Muscle of arm (tissue), 12 donors: ENCODE measurements around the gene KCNQ5. TPM values are rescaled to one million over a fixed set of nuclear protein-coding genes. Genes with fewer than 3 reads are reported as not detected.
"Not testable (repeated sequence)": the region's sequence is repeated elsewhere in the genome, so short reads cannot be mapped to it uniquely, and the experiment has no call there.

ENCODE experiments used
- DNase-seq: peaks from one replicate; pipeline ENCODE4 v3.0.0-alpha.2; 2013
- polyA plus RNA-seq, 12 donors: library from polyadenylated mRNA; unstranded; fragments of 120-200 nt; gene quantifications; one replicate each; pipeline ENCODE4 v1.2.1, GENCODE V29; 2013; ENCODE audit not compliant: insufficient read length in 12 of 12

KCNQ5 gene
- polyA plus RNA-seq, 12 donors = 0.36 to 2.4 (median 1.3) TPM; not detected in 1

DNA sequence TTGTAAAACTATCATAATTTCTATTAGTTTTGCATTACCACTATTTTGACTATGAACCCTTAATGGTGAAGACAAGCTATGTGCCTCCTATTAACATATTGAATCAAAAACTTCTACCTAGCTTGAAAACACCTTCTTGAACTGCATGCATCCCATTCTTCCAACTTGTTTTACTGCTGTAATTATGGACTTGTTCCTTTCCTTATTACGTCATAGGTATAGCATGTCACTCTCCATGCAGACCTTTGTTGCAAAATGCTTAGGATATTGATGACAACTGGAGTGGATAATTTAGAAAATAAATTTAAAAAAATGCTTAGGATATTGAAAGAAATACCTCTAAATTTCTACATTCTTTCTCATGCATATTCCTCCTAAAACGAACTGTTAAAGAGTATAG lies 219.3 kb downstream of the KCNQ5 start:
- DNase-seq = no peak

- DNase-seq = no peak
Observed at GRCh38 chr6:72842140-72842539, 220.3 kb downstream of the KCNQ5 start.

GRCh38 chr6:72844614-72845013 lies 222.8 kb downstream of the KCNQ5 start:
- DNase-seq = no peak

DNA sequence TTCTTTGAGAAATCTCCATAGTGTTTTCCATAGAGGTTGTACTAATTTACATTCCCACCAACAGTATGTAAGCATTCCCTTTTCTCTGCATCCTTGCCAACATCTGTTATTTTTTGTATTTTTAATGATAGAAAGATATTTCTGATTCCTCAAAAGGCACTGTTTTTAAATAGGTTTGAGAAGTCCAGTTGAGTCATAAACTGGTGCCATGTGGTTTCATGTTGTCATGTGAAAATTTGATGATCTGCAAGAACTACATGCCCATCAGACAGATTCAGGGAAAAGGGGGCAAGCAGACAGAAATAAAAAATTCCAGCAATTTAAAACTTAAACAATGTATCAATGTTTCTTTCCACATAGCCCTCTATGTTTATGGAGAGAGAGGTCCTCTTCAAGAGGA lies 227.5 kb downstream of the KCNQ5 start:
- DNase-seq = no peak

GRCh38 chr6:72850040-72850439 lies 228.2 kb downstream of the KCNQ5 start:
- no peak for DNase-seq

DNA sequence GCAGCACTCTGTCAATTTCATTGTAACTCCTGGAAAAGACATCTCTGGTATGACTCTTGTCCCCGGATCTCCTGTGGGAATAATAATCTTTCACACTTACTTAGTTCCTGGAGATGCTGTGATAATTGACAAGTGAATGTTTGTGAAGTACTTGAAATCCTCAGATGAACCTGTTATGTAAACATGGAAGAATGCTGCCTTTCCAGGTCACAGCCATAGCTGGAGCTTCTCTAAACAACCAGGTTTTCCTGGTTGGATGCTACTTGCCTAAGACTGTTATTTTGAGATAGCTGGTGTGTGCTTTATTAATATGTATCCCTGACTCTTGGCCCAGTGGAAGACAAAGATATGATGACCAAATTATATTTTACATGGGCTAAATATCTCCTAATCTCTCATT lies 228.6 kb downstream of the KCNQ5 start:
- DNase-seq = no peak

GRCh38 chr6:72855471-72855870 lies 233.6 kb downstream of the KCNQ5 start:
- DNase-seq = no peak

DNA sequence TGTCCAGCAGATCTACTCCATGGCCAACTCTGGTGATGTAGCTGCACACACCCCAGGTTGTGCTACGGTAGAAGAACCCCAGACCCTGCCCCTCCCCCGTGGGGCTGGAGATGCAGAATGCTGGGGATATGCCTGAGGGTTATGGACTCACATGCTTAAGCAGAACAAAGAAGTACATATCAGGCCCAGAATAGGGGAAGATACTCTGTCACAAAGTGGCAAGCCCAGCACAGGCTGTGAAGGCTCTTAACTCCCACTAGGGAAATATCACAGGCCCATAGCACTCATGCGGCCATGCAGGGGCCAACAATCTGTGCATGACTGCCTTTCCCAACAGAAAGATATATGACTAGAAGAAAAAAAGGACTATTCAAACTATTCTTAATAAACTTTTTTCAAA lies 234.9 kb downstream of the KCNQ5 start:
- no peak for DNase-seq

DNA sequence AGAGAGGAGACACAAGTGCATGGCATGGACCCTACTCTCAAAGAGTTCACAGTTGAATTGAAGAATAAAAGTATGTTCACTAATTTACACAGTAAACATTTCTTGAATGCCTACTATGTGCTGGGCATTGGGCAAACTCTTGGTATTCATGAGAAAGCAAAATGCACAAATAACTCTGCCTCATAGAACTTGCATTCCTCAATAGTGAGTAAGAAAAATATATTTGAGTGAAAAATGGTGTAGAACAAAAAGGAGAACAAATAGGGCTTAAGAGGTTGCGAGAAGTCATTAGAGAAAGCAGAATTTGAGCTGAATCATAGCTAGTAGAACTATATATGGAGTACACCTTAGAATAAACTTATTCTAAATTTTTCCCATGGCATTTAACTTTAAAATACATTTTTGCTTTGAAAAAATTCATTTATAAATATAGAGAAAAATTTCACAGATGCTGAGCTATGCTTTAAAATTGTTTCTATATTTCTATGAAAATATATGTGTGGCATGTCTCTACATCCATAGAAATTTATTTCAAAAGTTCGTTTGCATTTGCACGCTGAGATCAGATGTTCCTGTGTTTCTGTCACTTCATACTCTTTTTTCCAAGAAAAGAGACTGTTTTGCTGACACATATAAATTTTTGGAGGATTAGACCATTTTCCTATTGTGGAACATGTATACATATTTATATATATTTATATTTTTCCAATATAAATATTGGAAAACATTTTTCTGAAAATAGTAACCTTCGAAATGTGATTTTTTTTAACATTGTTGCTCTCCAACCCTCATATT lies 236.1 kb downstream of the KCNQ5 start:
- DNase-seq = no peak

DNA sequence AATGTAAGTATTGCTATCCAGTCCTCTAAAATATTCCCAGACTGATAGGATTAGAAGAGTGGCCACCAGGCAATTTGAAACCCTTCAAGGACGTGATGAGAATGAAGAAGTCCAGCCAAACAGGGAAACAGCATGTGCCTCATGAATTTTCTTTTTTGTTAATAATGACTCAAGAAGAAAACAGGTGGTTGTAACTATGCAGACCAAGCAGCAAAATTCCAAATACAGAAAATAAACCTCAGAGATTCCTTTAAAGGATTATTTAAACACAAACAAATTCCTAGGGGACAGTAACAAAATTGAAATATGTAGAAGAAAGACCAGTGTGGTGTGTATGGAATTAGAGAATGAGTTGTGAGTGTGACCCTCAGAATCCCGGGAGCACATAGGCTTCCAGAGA lies 239.2 kb downstream of the KCNQ5 start:
- DNase-seq = no peak

GRCh38 chr6:72861935-72862432 lies 240.1 kb downstream of the KCNQ5 start:
- DNase-seq = peak; percentile 4

GRCh38 chr6:72863131-72863530 lies 241.3 kb downstream of the KCNQ5 start:
- no peak for DNase-seq

DNA sequence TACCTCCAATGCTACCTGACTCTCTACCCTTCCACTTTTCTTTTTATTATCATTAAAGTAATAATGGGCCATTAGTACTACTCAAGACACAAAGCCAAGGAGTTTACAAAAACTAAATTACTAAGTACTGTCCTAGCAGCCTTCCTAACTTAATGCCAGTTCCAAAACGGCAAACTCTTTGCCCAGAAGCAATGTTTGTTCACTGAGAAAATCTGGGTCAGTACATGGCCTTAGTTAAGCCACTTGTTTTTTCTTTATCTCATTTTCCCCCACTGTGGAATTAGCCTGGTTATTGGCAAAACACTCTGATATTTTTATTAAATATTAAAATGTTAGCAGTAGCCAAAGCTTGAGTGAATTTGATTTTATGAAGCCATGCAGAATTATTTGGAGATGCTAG lies 242.4 kb downstream of the KCNQ5 start:
- no peak for DNase-seq

- no peak for DNase-seq
Observed at GRCh38 chr6:72864799-72865198, 242.9 kb downstream of the KCNQ5 start.

DNA sequence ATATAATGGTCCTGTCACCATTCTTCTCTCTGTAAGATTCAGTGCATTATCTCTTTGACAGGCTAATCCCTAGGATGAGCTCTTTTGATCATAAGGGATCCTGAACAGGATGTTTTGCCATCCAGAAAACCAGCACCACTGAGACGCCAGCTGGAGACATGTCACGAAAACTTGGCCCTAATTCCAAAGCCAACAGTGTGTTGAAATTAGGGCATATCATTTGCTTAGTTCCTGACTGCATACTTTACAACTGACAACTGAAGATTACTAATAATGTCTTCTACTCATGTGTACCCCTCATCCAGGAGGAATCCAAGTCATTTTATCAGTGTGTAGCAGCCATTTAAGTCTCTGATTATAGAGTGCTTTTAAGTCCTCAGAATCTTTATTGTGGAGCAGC lies 243.6 kb downstream of the KCNQ5 start:
- no peak for DNase-seq

GRCh38 chr6:72869621-72870020 lies 247.8 kb downstream of the KCNQ5 start:
- DNase-seq = no peak

DNA sequence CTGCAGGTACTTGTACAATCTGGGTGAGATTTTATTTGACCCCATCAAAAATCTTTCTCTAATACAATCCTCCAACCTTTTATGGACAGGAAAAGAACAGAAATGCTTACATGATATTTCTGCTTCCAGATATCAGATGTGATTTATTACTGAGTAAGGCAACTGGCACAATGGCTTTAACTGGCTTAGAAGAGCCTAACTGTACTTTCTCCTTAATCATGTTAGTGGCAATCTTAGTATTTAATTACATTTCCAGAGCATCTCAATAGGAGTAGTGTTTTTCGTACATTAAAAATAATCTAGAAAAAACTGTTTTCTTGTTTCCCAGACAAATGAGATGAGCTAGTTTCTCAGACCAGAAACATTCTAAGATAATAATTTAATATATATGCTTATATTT lies 251.6 kb downstream of the KCNQ5 start:
- no peak for DNase-seq

GRCh38 chr6:72876256-72876655 lies 254.4 kb downstream of the KCNQ5 start:
- no peak for DNase-seq

DNA sequence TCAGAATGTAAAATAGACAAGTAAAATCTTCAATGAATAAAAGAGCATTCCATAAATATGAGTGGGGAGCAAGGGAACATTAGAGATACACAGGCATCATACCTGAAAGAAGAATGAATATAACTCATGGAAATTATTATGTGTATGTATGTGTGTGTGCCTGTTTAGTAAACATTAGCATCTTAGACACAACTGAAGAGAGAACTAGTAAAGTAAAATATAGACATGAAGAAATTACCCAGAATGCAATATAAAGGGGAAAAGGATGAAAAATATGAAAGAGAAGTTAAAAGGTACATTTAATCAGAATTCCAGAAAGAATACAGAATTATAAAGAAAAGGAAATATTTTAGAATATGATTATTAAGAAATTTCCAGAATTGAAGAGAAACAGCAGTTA lies 264.3 kb downstream of the KCNQ5 start:
- DNase-seq = no peak

- DNase-seq = no peak
Observed at GRCh38 chr6:72890233-72890632, 268.4 kb downstream of the KCNQ5 start.

DNA sequence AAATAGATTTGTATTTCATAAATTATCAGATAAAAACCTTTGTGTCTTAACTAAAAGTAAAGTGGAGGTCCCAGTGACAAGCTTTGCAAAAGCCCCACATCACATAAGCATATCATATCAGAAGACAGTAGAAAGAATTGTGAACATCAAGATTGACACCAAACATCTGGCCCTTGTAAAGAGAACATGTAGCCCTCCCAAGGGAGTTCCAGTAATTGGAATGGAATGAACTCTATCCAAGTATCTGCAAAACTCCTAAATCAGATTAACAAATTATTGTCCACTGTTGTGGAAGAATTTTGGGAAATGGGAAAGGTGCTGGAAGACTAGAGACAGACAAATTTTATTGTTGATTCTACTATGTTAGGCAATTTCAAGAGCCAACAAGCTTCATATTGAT lies 268.8 kb downstream of the KCNQ5 start:
- DNase-seq = no peak

- no peak for DNase-seq
Observed at GRCh38 chr6:72892901-72893300, 271.0 kb downstream of the KCNQ5 start.

DNA sequence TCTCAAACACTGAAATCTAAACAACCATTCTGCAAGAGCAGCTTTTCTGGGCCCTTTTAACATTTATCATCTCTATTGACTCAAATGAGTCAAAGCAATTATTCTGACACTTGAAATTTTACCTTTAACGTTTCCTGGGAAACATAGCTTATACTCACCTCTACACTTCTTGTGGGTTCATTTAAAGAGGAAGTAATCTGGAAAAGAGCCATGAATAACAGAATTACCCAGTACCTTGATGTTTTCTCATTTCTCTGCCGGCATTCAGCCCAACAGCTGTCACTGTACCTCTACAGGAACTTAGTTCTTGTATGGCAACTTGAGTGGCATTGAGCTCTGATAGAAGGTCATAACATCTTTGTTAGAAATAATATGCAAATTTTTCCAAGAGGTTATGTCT lies 272.2 kb downstream of the KCNQ5 start:
- DNase-seq = no peak

DNA sequence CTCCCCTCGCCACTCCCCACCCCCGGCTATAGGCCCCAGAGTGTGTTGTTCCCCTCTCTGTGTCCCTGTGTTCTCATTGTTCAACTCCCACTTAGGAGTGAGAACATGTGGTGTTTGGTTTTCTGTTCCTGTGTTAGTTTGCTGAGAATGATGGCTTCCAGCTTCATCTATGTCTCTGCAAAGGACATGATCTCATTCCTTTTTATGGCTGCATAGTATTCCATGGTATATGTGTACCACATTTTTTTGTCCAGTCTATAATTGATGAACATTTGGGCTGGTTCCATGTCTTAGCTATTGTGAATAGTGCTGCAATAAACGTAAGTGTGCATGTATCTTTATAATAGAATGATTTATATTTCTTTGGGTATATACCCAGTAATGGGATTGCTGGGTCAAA lies 276.4 kb downstream of the KCNQ5 start:
- not testable (repeated sequence) for DNase-seq
